BLaER1 treated with 17β-estradiol and CSF1 and Interleukin-3, amounts not matched to agents 10 nM and 100 nM (cell line): ENCODE measurements around the gene KRTCAP2.

Experiments used
- H3K27ac ChIP-seq, 11 experiments: shearing (Covaris generic); formaldehyde crosslinking; 2 replicates each; pipeline ENCODE4 v1.8.1; 2022
- H3K27me3 ChIP-seq, 11 experiments: shearing (Covaris generic); formaldehyde crosslinking; 2 replicates each; pipeline ENCODE4 v1.8.1; 2022
- H3K36me3 ChIP-seq, 11 experiments: shearing (Covaris generic); formaldehyde crosslinking; 2 replicates each; pipeline ENCODE4 v1.8.1; 2022
- H3K4me1 ChIP-seq, 10 experiments: shearing (Covaris generic); formaldehyde crosslinking; 2 replicates each; pipeline ENCODE4 v1.8.1; 2022
- H3K4me2 ChIP-seq, 11 experiments: shearing (Covaris generic); formaldehyde crosslinking; 2 replicates each; pipeline ENCODE4 v1.8.1; 2022
- H3K4me3 ChIP-seq, 10 experiments: shearing (Covaris generic); formaldehyde crosslinking; 2 replicates each; pipeline ENCODE4 v1.8.1; 2022
- H3K9ac ChIP-seq, 11 experiments: shearing (Covaris generic); formaldehyde crosslinking; 2 replicates each; pipeline ENCODE4 v1.8.1; 2022
- H3K9me3 ChIP-seq, 11 experiments: shearing (Covaris generic); formaldehyde crosslinking; replicated peaks in 1 of 11; 2 replicates each; pipeline ENCODE4 v1.8.1; 2022
- H4K20me1 ChIP-seq, 11 experiments: shearing (Covaris generic); formaldehyde crosslinking; 2 replicates each; pipeline ENCODE4 v1.8.1; 2022
- Cebpa-rat ChIP-seq, 11 experiments: shearing (Covaris generic); IDR thresholded peaks; 2 replicates each; pipeline ENCODE4 v1.8.1; 2022

KRTCAP2 gene

GRCh38 chr1:155186794-155187455 is 13.8 kb upstream of the KRTCAP2 start:
- Histone ChIP-seq H3K4me2 (peak overlapping the region; percentile 77 to 97 (median 90); a peak in 21 of 22 replicates), H3K4me3 (no peak overlapping the region), H3K4me1 (peaks cover 41 to 60% (median 56%) of the 10 kb centered on the region in 10 experiments), H3K9ac (peak overlapping the region in 5 of 11 experiments; percentile 2 to 77 (median 36); a peak in 3 of 22 replicates), H4K20me1 (peaks cover 0 to 6% (median 0%) of the 10 kb centered on the region in 11 experiments; a peak in 2 of 22 replicates), H3K36me3 (peaks cover under 1 to 21% (median 12%) of the 10 kb centered on the region in 11 experiments; a peak in 16 of 22 replicates), H3K9me3 (no peaks in the 10 kb centered on the region), H3K27me3 (no peaks in the 10 kb centered on the region), H3K27ac (peak overlapping the region in 7 of 11 experiments; percentile 3 to 88 (median 81); a peak in 10 of 22 replicates)
- TF ChIP-seq Cebpa-rat (IDR thresholded peaks at IDR 0.05), result no peak

- Histone ChIP-seq H4K20me1 (peaks cover 0 to 6% (median 0%) of the 10 kb centered on the region in 11 experiments; a peak in 2 of 22 replicates), H3K4me2 (peak overlapping the region; percentile 77 to 97 (median 90)), H3K9ac (peak overlapping the region; percentile 65 to 79 (median 74); a peak in 20 of 22 replicates), H3K4me1 (peaks cover 40 to 66% (median 57%) of the 10 kb centered on the region in 10 experiments), H3K27me3 (no peaks in the 10 kb centered on the region), H3K4me3 (no peak overlapping the region), H3K36me3 (peaks cover 8 to 28% (median 19%) of the 10 kb centered on the region in 11 experiments; a peak in 19 of 22 replicates), H3K9me3 (no peaks in the 10 kb centered on the region), H3K27ac (peak overlapping the region; percentile 69 to 88 (median 81); a peak in 19 of 22 replicates)
- no peak for TF ChIP-seq Cebpa-rat (IDR thresholded peaks at IDR 0.05)
Observed at GRCh38 chr1:155186067-155186793, 13.1 kb upstream of the KRTCAP2 start.

GRCh38 chr1:155185783-155186066 is 12.6 kb upstream of the KRTCAP2 start:
- Histone ChIP-seq H3K27ac (peak overlapping the region; percentile 69 to 88 (median 81); a peak in 20 of 22 replicates), H3K4me1 (peaks cover 40 to 69% (median 57%) of the 10 kb centered on the region in 10 experiments), H3K36me3 (peaks cover 10 to 33% (median 23%) of the 10 kb centered on the region in 11 experiments; a peak in 20 of 22 replicates), H3K9me3 (no peaks in the 10 kb centered on the region), H3K4me3 (no peak overlapping the region), H3K27me3 (no peaks in the 10 kb centered on the region), H3K9ac (peak overlapping the region; percentile 65 to 79 (median 74); a peak in 21 of 22 replicates), H3K4me2 (peak overlapping the region; percentile 77 to 97 (median 90)), H4K20me1 (peaks cover 0 to 6% (median 0%) of the 10 kb centered on the region in 11 experiments; a peak in 2 of 22 replicates)
- TF ChIP-seq Cebpa-rat (IDR thresholded peaks at IDR 0.05), result no peak

GRCh38 chr1:155184835-155185782 is 12.0 kb upstream of the KRTCAP2 start:
- Histone ChIP-seq H3K27me3 (no peaks in the 10 kb centered on the region), H3K4me1 (peaks cover 40 to 69% (median 57%) of the 10 kb centered on the region in 10 experiments), H3K4me2 (peak overlapping the region; percentile 77 to 97 (median 90)), H3K36me3 (peaks cover 10 to 39% (median 27%) of the 10 kb centered on the region in 11 experiments; a peak in 21 of 22 replicates), H4K20me1 (peaks cover 0 to 6% (median 0%) of the 10 kb centered on the region in 11 experiments; a peak in 2 of 22 replicates), H3K9ac (peak overlapping the region; percentile 65 to 79 (median 74)), H3K9me3 (no peaks in the 10 kb centered on the region), H3K4me3 (peak overlapping the region in 7 of 10 experiments; percentile 4 to 45 (median 18); a peak in 8 of 20 replicates), H3K27ac (peak overlapping the region; percentile 69 to 88 (median 81))
- TF ChIP-seq Cebpa-rat (IDR thresholded peaks at IDR 0.05), result no peak

- H3K4me1 ChIP-seq, result peaks cover 42 to 70% (median 58%) of the 10 kb centered on the region in 10 experiments
- H3K27ac ChIP-seq, result peak overlapping the region; percentile 69 to 88 (median 81); a peak in 21 of 22 replicates
- TF ChIP-seq Cebpa-rat (IDR thresholded peaks at IDR 0.05), result no peak
- H4K20me1 ChIP-seq, result peaks cover 0 to 6% (median 0%) of the 10 kb centered on the region in 11 experiments; a peak in 2 of 22 replicates
- peaks cover 17 to 47% (median 35%) of the 10 kb centered on the region in 11 experiments for H3K36me3 ChIP-seq
- H3K27me3 ChIP-seq, result no peaks in the 10 kb centered on the region
- peak overlapping the region; percentile 65 to 79 (median 74); a peak in 21 of 22 replicates for H3K9ac ChIP-seq
- H3K9me3 ChIP-seq, result no peaks in the 10 kb centered on the region
- peak overlapping the region; percentile 77 to 97 (median 90) for H3K4me2 ChIP-seq
- peak overlapping the region in 7 of 10 experiments; percentile 3 to 24 (median 18); a peak in 7 of 20 replicates for H3K4me3 ChIP-seq
Observed at GRCh38 chr1:155184351-155184811, 11.3 kb upstream of the KRTCAP2 start.

GRCh38 chr1:155183775-155184221 is 10.7 kb upstream of the KRTCAP2 start:
- peaks cover 0 to 6% (median 0%) of the 10 kb centered on the region in 11 experiments; a peak in 2 of 22 replicates for H4K20me1 ChIP-seq
- peak overlapping the region; percentile 65 to 79 (median 74); a peak in 18 of 22 replicates for H3K9ac ChIP-seq
- peaks cover 48 to 76% (median 64%) of the 10 kb centered on the region in 10 experiments for H3K4me1 ChIP-seq
- H3K27me3 ChIP-seq, result no peaks in the 10 kb centered on the region
- peak overlapping the region; percentile 77 to 97 (median 90) for H3K4me2 ChIP-seq
- no peaks in the 10 kb centered on the region for H3K9me3 ChIP-seq
- no peak for TF ChIP-seq Cebpa-rat (IDR thresholded peaks at IDR 0.05)
- peaks cover 23 to 53% (median 41%) of the 10 kb centered on the region in 11 experiments for H3K36me3 ChIP-seq
- peak overlapping the region in 10 of 11 experiments; percentile 69 to 88 (median 82); a peak in 21 of 22 replicates for H3K27ac ChIP-seq
- peak overlapping the region in 4 of 10 experiments; percentile 3 to 24 (median 19); a peak in 4 of 20 replicates for H3K4me3 ChIP-seq

GRCh38 chr1:155182052-155182550 is 9.0 kb upstream of the KRTCAP2 start:
- Histone ChIP-seq H3K4me2 (peak overlapping the region in 1 of 11 experiments; percentile 21; a peak in 1 of 22 replicates), H4K20me1 (peaks cover 0 to 6% (median 0%) of the 10 kb centered on the region in 11 experiments; a peak in 2 of 22 replicates), H3K9me3 (no peaks in the 10 kb centered on the region), H3K27ac (no peak overlapping the region), H3K36me3 (peaks cover 37 to 70% (median 56%) of the 10 kb centered on the region in 11 experiments), H3K4me3 (no peak overlapping the region), H3K4me1 (peaks cover 47 to 82% (median 65%) of the 10 kb centered on the region in 10 experiments), H3K27me3 (no peaks in the 10 kb centered on the region), H3K9ac (no peak overlapping the region)
- TF ChIP-seq Cebpa-rat (IDR thresholded peaks at IDR 0.05), result no peak
